K562 (cell line): ENCODE data around the gene PKP1. TPM values are rescaled to one million over a fixed set of nuclear protein-coding genes. Genes with fewer than 3 reads are reported as not detected.

ENCODE experiments used
- ATAC-seq: fragments of 200-7000 bp; cut with Tn5 transposase; 3 replicates; pipeline ENCODE4 v1.9.1; 2020; ENCODE audit warnings: moderate library complexity
- BruUV-seq: library from RNA; stranded (reverse); fragments of 400-500 nt; replicated peaks from 2 replicates; lab custom pipeline; 2021; lab: Mats Ljungman, UMichigan
- CTCF ChIA-PET: fragments of 300-600 bp; formaldehyde crosslinking; extraction: SDS; loops from one replicate; lab custom pipeline; 2021; ENCODE audit warnings: low intra/inter-chr PET ratio; lab: Yijun Ruan, JAX
- POLR2A ChIA-PET: fragments of 300-600, 350-650 bp; sonication (Branson Sonifier 250); formaldehyde crosslinking; extraction: SDS; loops from one replicate; lab custom pipeline; 2021; ENCODE audit warnings: antibody characterized with exemption, inconsistent platforms; lab: Yijun Ruan, JAX
- DNase-seq, 4 experiments: peaks; one replicate each; pipeline versions ENCODE4 v3.0.0 to v3.0.0-alpha.2; 2011 to 2018; ENCODE audit warnings: low spot score in 3 of 4, mixed read lengths in 3 of 4; ENCODE audit errors: extremely low read depth in 1 of 4
- FAIRE-seq: peaks from 2 replicates; lab custom pipeline; 2011; peaks lifted over from hg19 to GRCh38; lab: Jason Lieb, UNC
- H2AFZ ChIP-seq: 2 replicates; pipeline ENCODE4 v1.6.0; 2011; ENCODE audit warnings: low read depth, low read length, control low read depth, inconsistent platforms
- H3K27ac ChIP-seq: fragments of 200-600 bp; 3 replicates; pipeline ENCODE4 v1.8.0; 2011; ENCODE audit warnings: low read depth, mild to moderate bottlenecking, control low read depth, inconsistent platforms, low read length, moderate library complexity, mixed read lengths; ENCODE audit errors: extremely low read depth
- H3K27me3 ChIP-seq, 2 experiments: fragments of 300-600 bp in 1 of 2; 2 replicates in 1 of 2; 3 replicates in 1 of 2; pipeline versions ENCODE4 v1.6.0 to v1.8.0; 2011; ENCODE audit warnings: inconsistent platforms in 2 of 2, low read length in 2 of 2, mild to moderate bottlenecking in 1 of 2, mixed read lengths in 1 of 2, moderate library complexity in 1 of 2; ENCODE audit not compliant: control insufficient read depth in 2 of 2, insufficient read depth in 2 of 2
- H3K36me3 ChIP-seq: fragments of 300-600 bp; 3 replicates; pipeline ENCODE4 v1.8.0; 2011; ENCODE audit warnings: mild to moderate bottlenecking, low read length, inconsistent platforms; ENCODE audit not compliant: control insufficient read depth, insufficient read depth
- H3K4me1 ChIP-seq, 2 experiments: fragments of 200-600 bp in 1 of 2; replicated peaks in 1 of 2; 2 replicates in 1 of 2; 3 replicates in 1 of 2; pipeline versions ENCODE4 v1.5.1 to v1.8.0; 2011; ENCODE audit warnings: inconsistent platforms in 2 of 2, low read length in 2 of 2, mild to moderate bottlenecking in 1 of 2, mixed read lengths in 1 of 2, moderate library complexity in 1 of 2; ENCODE audit not compliant: control insufficient read depth in 2 of 2, insufficient read depth in 2 of 2
- H3K4me2 ChIP-seq: 2 replicates; pipeline ENCODE4 v1.6.1; 2011; ENCODE audit warnings: low read length, control low read depth, inconsistent platforms, mixed read lengths; ENCODE audit not compliant: insufficient read depth
- H3K4me3 ChIP-seq: fragments of 200-600 bp; sonication (generic), shearing (Covaris generic); 2 replicates; pipeline ENCODE4 v1.5.1; 2016; ENCODE audit warnings: control low read depth, inconsistent platforms
- H3K79me2 ChIP-seq: fragments of 200-600 bp; 3 replicates; pipeline ENCODE4 v1.8.0; 2011; ENCODE audit warnings: low read length, inconsistent platforms; ENCODE audit not compliant: control insufficient read depth, insufficient read depth
- H3K9ac ChIP-seq, 2 experiments: 2 replicates each; pipeline versions ENCODE4 v1.6.0 to v1.6.1; 2011; ENCODE audit warnings: low read depth in 2 of 2, low read length in 2 of 2, control low read depth in 1 of 2, inconsistent platforms in 1 of 2, mild to moderate bottlenecking in 1 of 2, mixed read lengths in 1 of 2; ENCODE audit not compliant: insufficient read depth in 1 of 2
- H3K9me1 ChIP-seq: one replicate; pipeline ENCODE4 v1.6.0; 2011; ENCODE audit warnings: inconsistent platforms, mild to moderate bottlenecking, low read length, moderate library complexity; ENCODE audit not compliant: control insufficient read depth, insufficient read depth
- H3K9me3 ChIP-seq: replicated peaks from 2 replicates; pipeline ENCODE4 v1.5.1; 2011; ENCODE audit warnings: low read depth, low read length, inconsistent platforms; ENCODE audit not compliant: control insufficient read depth, insufficient read depth
- H4K20me1 ChIP-seq: replicated peaks from 2 replicates; pipeline ENCODE4 v1.6.1; 2011; ENCODE audit warnings: low read length, inconsistent platforms, mixed read lengths; ENCODE audit not compliant: control insufficient read depth, insufficient read depth
- CTCFL ChIP-seq: IDR thresholded peaks from 2 replicates; pipeline ENCODE4 v1.6.1; 2011; ENCODE audit warnings: borderline replicate concordance, low read depth, mild to moderate bottlenecking, moderate library complexity, low read length; ENCODE audit not compliant: insufficient read depth, poor library complexity, severe bottlenecking
- ETS2 ChIP-seq: IDR thresholded peaks from 2 replicates; pipeline ENCODE4 v1.6.1; 2016; ENCODE audit warnings: borderline replicate concordance, missing genetic modification characterization, mild to moderate bottlenecking, moderate library complexity, missing compliant biosample characterization; ENCODE audit not compliant: poor library complexity, severe bottlenecking
- HEY1 ChIP-seq: fragments of 250-450 bp; sonication (Bioruptor Pico); IDR thresholded peaks from 2 replicates; pipeline ENCODE4 v1.5.0; 2020; ENCODE audit warnings: mild to moderate bottlenecking, moderate library complexity, borderline replicate concordance
- ID3 ChIP-seq, 2 experiments: fragments of 250-450 bp in 1 of 2; fragments of 450-650 bp in 1 of 2; sonication (Bioruptor Pico) in 1 of 2; IDR thresholded peaks; 2 replicates each; pipeline versions ENCODE4 v1.6.1 to v1.8.0; 2016 to 2021; ENCODE audit warnings: mild to moderate bottlenecking in 2 of 2, moderate library complexity in 2 of 2, missing compliant biosample characterization in 1 of 2, missing genetic modification characterization in 1 of 2
- IRF1 ChIP-seq: sonication (generic); formaldehyde crosslinking; IDR thresholded peaks from 2 replicates; pipeline ENCODE4 v1.8.0; 2022; ENCODE audit warnings: missing genetic modification reagents, mild to moderate bottlenecking, borderline replicate concordance
- MIER1 ChIP-seq: fragments of 450-650 bp; IDR thresholded peaks from 2 replicates; pipeline ENCODE4 v1.6.1; 2016; ENCODE audit warnings: antibody characterized with exemption, mild to moderate bottlenecking, low read depth
- NR1H2 ChIP-seq: sonication (generic); formaldehyde crosslinking; IDR thresholded peaks from 2 replicates; pipeline ENCODE4 v1.4.0; 2020; ENCODE audit warnings: mild to moderate bottlenecking, missing genetic modification reagents
- POLR2G ChIP-seq: fragments of 200-400 bp; formaldehyde crosslinking; IDR thresholded peaks from 2 replicates; pipeline ENCODE4 v1.6.1; 2017; ENCODE audit warnings: low read depth, mild to moderate bottlenecking, antibody characterized with exemption, low read length, moderate library complexity
- SAFB2 ChIP-seq: fragments of 200-400 bp; formaldehyde crosslinking; IDR thresholded peaks from 2 replicates; pipeline ENCODE4 v1.6.1; 2018; ENCODE audit warnings: borderline replicate concordance, low read length, low read depth, moderate library complexity; ENCODE audit not compliant: severe bottlenecking
- SUPT5H ChIP-seq: fragments of 450-650 bp; IDR thresholded peaks from 2 replicates; pipeline ENCODE4 v1.6.1; 2016
- ZNF217 ChIP-seq: sonication (generic); formaldehyde crosslinking; IDR thresholded peaks from 2 replicates; pipeline ENCODE4 v1.8.0; 2022; ENCODE audit warnings: mild to moderate bottlenecking, missing genetic modification reagents
- ZNF445 ChIP-seq: fragments of 250-450 bp; sonication (Bioruptor Pico); IDR thresholded peaks from 2 replicates; pipeline ENCODE4 v1.4.0; 2020; ENCODE audit warnings: low read depth, mild to moderate bottlenecking, moderate library complexity
- ZNF655 ChIP-seq: fragments of 250-450 bp; sonication (Bioruptor Pico); IDR thresholded peaks from 2 replicates; pipeline ENCODE4 v1.5.0; 2021
- WGBS: fragments of 100-300 bp; shearing (Covaris generic); methylation state at CpG from one replicate; pipeline ENCODE4 v1.1.6; 2016; ENCODE audit warnings: low coverage, mixed read lengths; ENCODE audit not compliant: insufficient coverage; ENCODE audit errors: missing lambda C conversion rate; 5-methylcytosine and 5-hydroxymethylcytosine counted together
- in situ Hi-C: fragments of 300-500 bp; cut with MboI; formaldehyde crosslinking; loops from 4 replicates; pipeline ENCODE4 v1.15.0; 2018; ENCODE audit warnings: inconsistent platforms, mixed read lengths
- intact Hi-C: fragments of 100-400 bp; cut with micrococcal nuclease; formaldehyde crosslinking; loops from 2 replicates; pipeline ENCODE4 v1.14.2; 2022
- polyA plus RNA-seq, 8 experiments: library from polyadenylated mRNA; depleted of rRNA in 4 of 8; stranded (reverse) in 5 of 8; unstranded in 3 of 8; fragments of >200 nt; fragmentation: Nextera tagmentation in 2 of 8; fragmentation: Illumina TruSeq in 1 of 8; extraction: Ambion mirVana in 2 of 8; extraction: Trizol in 1 of 8; gene quantifications; 2 replicates each; pipeline versions ENCODE4 v1.2.1 to v1.2.3, GENCODE V29; 2011 to 2014; ENCODE audit warnings: inconsistent platforms in 1 of 8, missing spikeins in 1 of 8
- total RNA-seq, 7 experiments: library from RNA; depleted of rRNA in 6 of 7; stranded (reverse); fragments of >200 nt in 6 of 7; fragmentation: Illumina TruSeq in 2 of 7; extraction: Trizol in 2 of 7; gene quantifications; 2 replicates each; pipeline versions ENCODE4 v1.2.1 to v1.2.3, GENCODE V29; 2011 to 2021; ENCODE audit warnings: low replicate concordance in 1 of 7

Gene PKP1
- total and polyA plus RNA-seq, 9 of the 15 experiments (the other 6 are each of a cell fraction or from before 2014, with no cell fraction given) = not detected

- TF ChIP-seq CTCFL (no peak), IRF1 (no peak)
Observed at GRCh38 chr1:201358596-201358995, 75.3 kb downstream of the PKP1 start (continued).

- FAIRE-seq = no peak
- Histone ChIP-seq H3K27ac (no peak overlapping the region), H3K79me2 (no peaks in the 10 kb centered on the region), H3K4me1 (peaks cover 0 to 3% of the 10 kb centered on the region in 2 experiments; a peak in 1 of 5 replicates), H2AFZ (no peak overlapping the region), H3K9ac (no peak overlapping the region), H3K9me3 (no peaks in the 10 kb centered on the region)
- under 1% methylated on average over 17 of the region's 18 CpGs for WGBS
- intact Hi-C loops = no loop called here
- BruUV-seq = no TSS peak
- CTCF ChIA-PET = interaction anchor here (5.2 kb wide), 1 partner anchor 105 kb away, joined by 60 read pairs; no protein-coding TSS in a partner anchor
- no peak for DNase-seq
- TF ChIP-seq SAFB2 (no peak), ID3 (CRISPR knock-in tag; IDR thresholded peaks at IDR 0.05) (no peak), ID3 (tag; IDR thresholded peaks at IDR 0.05) (no peak), HEY1 (CRISPR knock-in tag) (no peak), ZNF445 (CRISPR knock-in tag) (no peak), SUPT5H (no peak), ETS2 (tag) (no peak), POLR2G (no peak), ZNF655 (CRISPR knock-in tag) (no peak), MIER1 (no peak), NR1H2 (CRISPR knock-in tag) (no peak), ZNF217 (no peak)
- TF ChIP-seq, all 486 proteins: peak for 0
- ATAC-seq = no peak
- Histone ChIP-seq H3K36me3 (no peaks in the 10 kb centered on the region), H3K4me2 (no peak overlapping the region), H3K27me3 (peaks cover 0 to 67% of the 10 kb centered on the region in 2 experiments; a peak in 2 of 5 replicates), H3K4me3 (no peak overlapping the region), H3K9me1 (no peaks in the 10 kb centered on the region), H4K20me1 (peaks cover 21% of the 10 kb centered on the region; the same call in 1 of the 2 replicates)
- in situ Hi-C loops = no loop called here
- POLR2A ChIA-PET = interaction anchor here (0.7 to 0.9 kb wide), 4 partner anchors 28 to 665 kb away, joined by 3 read pairs; no protein-coding TSS in a partner anchor
Observed at GRCh38 chr1:201359031-201359872, 75.9 kb downstream of the PKP1 start.
